Brain pericyte (primary cell): Measurements from ENCODE around the gene DCX.

Experiments
- DNase-seq: peaks from one replicate; pipeline ENCODE4 v3.0.0-alpha.2; 2012; ENCODE audit warnings: low read depth, low spot score

The DCX gene

GRCh38 chrX:111411983-111412382, at the start of gene DCX:
TSS of gene DCX (minus strand) at chrX:111412192. CDS start at chrX:111410398, 1,794 bp downstream.
- no peak for DNase-seq

GRCh38 chrX:111460607-111461006, 48.6 kb upstream of the DCX start:
- DNase-seq, result no peak

GRCh38 chrX:111447298-111447697, 35.3 kb upstream of the DCX start:
- no peak for DNase-seq

GRCh38 chrX:111445485-111445884, 33.5 kb upstream of the DCX start:
- no peak for DNase-seq

- no peak for DNase-seq
Observed at GRCh38 chrX:111444881-111445280, 32.9 kb upstream of the DCX start.

- no peak for DNase-seq
Observed at GRCh38 chrX:111443946-111444345, 32.0 kb upstream of the DCX start.

- no peak for DNase-seq
Observed at GRCh38 chrX:111442791-111443190, 30.8 kb upstream of the DCX start.

- no peak for DNase-seq
Observed at GRCh38 chrX:111435469-111435868, 23.5 kb upstream of the DCX start.

- DNase-seq, result no peak
Observed at GRCh38 chrX:111431001-111431400, 19.0 kb upstream of the DCX start.

GRCh38 chrX:111411557-111411956, 435 bp downstream of the DCX start:
- no peak for DNase-seq

GRCh38 chrX:111410590-111411078, 1.4 kb downstream of the DCX start:
- no peak for DNase-seq

- DNase-seq, result no peak
Observed at GRCh38 chrX:111409326-111409725, 2.7 kb downstream of the DCX start.

- no peak for DNase-seq
Observed at GRCh38 chrX:111407948-111408347, 4.0 kb downstream of the DCX start.

- no peak for DNase-seq
Observed at GRCh38 chrX:111402344-111402743, 9.6 kb downstream of the DCX start.

- no peak for DNase-seq
Observed at GRCh38 chrX:111395149-111395548, 16.8 kb downstream of the DCX start.

GRCh38 chrX:111394569-111394968, 17.4 kb downstream of the DCX start:
- DNase-seq, result no peak

- DNase-seq, result no peak
Observed at GRCh38 chrX:111387470-111388070, 24.4 kb downstream of the DCX start.

GRCh38 chrX:111386615-111387233, 25.3 kb downstream of the DCX start:
- DNase-seq, result no peak

GRCh38 chrX:111386077-111386476, 25.9 kb downstream of the DCX start:
- DNase-seq, result no peak

GRCh38 chrX:111382277-111382676, 29.7 kb downstream of the DCX start:
- DNase-seq, result no peak

GRCh38 chrX:111376897-111377578, 35.0 kb downstream of the DCX start:
- DNase-seq, result no peak

GRCh38 chrX:111376486-111376885, 35.5 kb downstream of the DCX start:
- no peak for DNase-seq

- DNase-seq, result no peak
Observed at GRCh38 chrX:111375747-111376146, 36.2 kb downstream of the DCX start.
